Activated CD8-positive, alpha-beta memory T cell treated with anti-CD3 and anti-CD28 coated beads, Interleukin-2, amount 50 U/mL, for 1 hour (primary cell): Measurements from ENCODE around the gene TFAP2D.

ENCODE experiments used
- DNase-seq: peaks from one replicate; pipeline ENCODE4 v3.0.0-alpha.2; 2020; ENCODE audit errors: extremely low read depth

The TFAP2D gene

DNA sequence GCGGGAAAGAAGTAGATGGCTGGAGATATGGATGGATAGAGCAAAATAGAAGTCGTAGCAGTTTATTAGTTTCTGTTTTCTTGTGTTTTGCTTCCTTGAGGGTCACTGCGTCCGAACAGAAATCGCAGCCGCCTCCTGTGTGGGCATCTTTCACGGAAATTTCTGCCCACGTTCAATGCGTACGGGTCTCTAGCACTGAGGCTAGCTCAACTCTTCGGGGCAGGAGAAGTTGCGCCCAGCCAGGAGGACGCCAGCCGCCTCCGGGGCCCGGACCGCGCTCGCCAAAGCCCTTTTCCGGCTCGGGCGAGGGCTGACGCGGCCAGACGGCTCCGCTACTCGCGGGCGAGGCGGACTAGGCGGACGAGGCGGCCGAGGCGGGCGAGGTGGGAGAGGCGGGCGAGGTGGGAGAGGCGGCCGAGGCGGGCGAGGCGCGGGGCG is 106.2 kb downstream of the TFAP2D start:
- no peak for DNase-seq

DNA sequence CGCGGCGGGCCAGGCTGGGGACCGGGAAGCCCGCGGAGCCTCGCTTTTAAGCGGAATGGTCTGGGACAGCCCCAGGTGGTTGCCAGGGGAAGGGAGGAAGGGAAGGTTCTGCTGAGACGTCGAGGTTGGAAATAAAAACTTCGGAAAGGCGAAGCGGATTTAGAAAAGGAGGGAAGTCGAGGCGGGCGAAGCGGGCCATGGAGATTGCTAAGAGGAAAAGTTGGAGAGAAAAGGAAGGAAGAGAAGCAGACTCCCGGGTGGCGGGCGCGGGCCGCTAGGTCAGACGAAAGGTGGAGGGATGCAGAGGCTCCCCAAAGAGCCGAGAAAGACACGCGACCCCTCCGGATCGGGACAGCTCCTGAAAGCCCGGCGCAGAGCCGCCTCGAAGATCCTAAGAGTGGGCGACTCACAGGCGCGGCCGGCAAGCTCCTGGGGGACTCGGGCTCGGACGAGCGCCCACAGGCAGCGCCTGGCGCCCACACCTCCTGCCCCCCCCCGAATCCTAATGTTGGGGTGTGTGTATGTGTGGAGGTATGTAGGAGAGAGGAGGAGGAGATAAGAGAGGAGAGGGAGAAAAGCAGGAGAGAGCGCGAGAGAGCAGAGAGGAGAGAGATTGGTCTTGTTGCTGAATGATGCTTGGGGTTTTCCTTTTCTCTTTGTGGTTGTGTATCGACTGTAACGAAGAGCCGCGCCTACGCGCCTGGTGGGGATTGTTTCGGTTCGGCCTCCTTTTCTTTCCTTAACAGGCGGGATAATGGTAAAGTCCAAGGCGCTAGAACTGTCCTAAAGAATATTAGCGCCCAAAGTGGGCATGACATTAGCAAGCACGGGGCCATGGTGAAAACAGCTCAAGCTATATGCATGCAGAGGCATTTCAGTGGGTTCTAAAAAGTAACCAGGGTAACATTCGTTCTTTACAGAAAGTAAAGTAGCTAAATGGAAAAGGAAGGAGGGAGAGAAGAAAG is 106.9 kb downstream of the TFAP2D start:
- DNase-seq = no peak

DNA sequence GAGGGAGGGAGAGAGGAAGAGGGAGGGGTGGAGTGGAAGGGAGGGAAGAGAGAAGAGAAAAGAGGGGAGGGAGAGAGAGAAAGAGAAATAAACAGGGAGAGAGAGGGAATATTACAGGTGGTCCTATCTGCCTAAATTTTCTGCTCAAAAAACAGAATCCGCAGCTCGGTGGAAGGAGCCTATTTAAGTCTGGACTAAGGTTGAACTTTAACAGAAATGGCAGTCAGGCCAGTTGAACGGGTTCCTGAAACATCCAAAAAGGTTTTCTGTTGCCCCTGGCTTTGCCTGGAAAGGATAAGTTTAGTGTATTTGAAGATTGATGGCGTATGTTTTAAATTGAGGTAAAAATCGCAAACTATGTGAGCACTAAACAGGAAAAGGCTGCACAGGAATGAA is 107.5 kb downstream of the TFAP2D start:
- DNase-seq = no peak

DNA sequence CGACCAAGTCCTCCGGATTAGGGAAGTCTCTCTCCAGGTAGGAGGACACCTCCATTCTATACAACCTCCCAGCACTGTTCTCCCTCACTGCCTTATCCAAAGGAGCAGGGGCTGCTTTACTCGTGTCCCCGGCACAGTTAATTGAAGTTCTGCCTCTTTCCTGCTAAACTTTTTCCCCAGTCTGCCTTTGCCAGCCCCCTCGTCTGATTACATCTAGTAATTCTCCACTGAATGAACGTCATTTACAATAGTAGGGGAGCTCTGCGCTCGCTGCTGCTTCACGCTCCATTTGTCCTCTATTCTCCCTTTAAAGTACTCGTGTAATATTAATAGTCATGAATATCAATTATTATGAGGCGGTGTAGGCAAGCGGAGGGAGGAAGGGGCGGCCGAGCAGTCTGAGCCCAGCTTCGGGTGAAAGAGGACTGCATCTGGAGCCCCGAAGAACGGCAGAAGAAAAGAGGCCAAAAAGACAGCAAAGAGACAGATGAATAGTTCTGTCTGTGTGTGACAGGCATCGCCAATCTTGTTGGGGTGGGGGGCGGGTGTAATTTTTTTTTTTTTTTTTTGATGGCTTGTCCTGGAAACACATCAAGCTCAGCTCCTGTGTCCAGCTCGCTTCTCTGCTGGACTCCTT is 108.2 kb downstream of the TFAP2D start:
- no peak for DNase-seq

DNA sequence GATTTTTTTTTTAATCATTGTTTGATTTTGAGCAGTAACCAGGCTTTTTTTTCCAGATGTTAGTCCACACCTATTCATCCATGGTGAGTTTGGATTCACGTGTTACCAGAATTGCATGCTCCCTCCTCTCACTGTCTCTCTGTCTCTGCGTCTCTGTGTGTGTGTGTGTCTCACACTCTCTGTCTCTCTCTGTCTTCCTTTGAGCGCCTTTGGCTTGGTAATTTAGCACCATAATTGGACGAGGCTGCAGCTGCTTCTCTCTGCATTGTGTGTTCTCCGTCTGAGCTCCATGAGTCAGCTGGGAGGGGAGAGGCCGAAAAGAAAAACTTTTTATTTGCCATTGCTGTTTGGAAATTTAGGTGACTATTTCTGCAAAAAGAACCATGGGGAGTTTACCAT is 108.8 kb downstream of the TFAP2D start:
- DNase-seq = no peak
